Umbilical cord (tissue), 2 donors: Measurements from ENCODE around the gene ADRA2B. TPM values are rescaled to one million over a fixed set of nuclear protein-coding genes. Genes with fewer than 3 reads are reported as not detected.
"Not testable (repeated sequence)": the region's sequence is repeated elsewhere in the genome, so short reads cannot be mapped to it uniquely, and the experiment has no call there.

Experiments
- DNase-seq: peaks from one replicate; pipeline ENCODE4 v3.0.0-alpha.2; 2015; ENCODE audit warnings: low spot score
- total RNA-seq: library from RNA; depleted of rRNA; stranded (reverse); fragments of >200 nt; gene quantifications from one replicate; pipeline ENCODE4 v1.2.3, GENCODE V29; 2014; ENCODE audit warnings: low replicate concordance; ENCODE audit not compliant: insufficient read depth

Gene ADRA2B
- total RNA-seq = 1.9 TPM

DNA sequence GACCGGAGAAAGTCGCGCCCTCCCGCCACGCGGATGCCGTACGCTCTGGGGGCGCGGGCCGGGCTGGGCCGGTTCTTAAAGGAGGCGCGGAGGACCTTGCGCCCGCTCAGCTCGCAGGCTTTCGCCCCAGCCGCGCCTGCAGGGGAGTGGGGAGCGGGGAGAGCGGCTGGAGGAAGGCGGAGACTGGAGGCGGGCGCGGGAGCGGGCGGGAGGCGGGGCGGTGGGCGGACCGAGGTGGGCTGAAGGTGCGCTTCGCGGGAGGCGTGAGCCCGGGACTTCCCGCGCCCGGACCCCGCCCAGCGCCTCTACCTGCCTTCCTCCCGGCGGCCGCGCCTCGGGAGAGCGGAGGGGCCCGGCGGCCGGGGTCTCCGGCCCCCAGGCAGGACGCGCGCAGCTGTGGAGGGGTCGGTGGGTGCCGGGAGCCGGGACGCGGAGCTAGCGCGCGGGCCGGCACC lies at the start of gene ADRA2B:
Gene ADRA2B (minus strand): TSS at position 148 of the 455 bp plus-strand sequence. CDS start 422 bp downstream, outside the sequence.
- DNase-seq = peak; percentile 68

DNA sequence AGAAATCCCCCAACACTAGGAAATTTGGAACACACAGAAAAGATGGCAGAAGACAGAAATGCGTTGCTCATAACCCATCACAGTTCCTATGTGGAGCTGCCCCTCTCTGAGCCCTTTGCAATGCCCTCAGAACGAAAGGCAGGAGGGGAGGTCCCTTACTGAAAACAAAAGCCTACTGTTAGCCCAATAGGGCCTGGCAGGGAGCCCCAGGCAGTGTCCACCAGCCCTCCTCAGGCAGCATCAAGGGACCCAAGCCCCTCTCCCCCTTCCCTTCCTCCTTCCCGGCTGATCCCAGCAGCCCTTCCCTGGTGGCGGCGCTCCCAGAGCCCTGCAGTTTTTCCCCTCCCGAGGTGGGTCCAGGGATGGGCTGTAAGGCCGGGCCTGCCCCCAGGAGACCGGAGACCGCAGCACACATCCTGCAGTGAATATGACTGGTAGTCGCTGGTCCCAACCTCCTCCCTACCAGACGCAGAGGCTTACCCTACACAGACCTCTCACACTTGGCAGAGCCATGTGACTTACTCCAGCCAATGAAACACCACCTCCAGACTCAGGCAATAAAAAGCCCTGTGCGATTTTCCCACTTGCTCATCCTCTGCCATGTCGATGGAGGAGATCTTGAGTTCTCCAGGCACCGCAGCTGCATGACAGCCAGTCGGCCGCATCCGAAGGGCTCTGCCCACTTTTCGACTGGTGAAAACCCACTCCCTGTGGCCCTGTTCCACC lies 48.3 kb upstream of the ADRA2B start:
- no peak for DNase-seq

DNA sequence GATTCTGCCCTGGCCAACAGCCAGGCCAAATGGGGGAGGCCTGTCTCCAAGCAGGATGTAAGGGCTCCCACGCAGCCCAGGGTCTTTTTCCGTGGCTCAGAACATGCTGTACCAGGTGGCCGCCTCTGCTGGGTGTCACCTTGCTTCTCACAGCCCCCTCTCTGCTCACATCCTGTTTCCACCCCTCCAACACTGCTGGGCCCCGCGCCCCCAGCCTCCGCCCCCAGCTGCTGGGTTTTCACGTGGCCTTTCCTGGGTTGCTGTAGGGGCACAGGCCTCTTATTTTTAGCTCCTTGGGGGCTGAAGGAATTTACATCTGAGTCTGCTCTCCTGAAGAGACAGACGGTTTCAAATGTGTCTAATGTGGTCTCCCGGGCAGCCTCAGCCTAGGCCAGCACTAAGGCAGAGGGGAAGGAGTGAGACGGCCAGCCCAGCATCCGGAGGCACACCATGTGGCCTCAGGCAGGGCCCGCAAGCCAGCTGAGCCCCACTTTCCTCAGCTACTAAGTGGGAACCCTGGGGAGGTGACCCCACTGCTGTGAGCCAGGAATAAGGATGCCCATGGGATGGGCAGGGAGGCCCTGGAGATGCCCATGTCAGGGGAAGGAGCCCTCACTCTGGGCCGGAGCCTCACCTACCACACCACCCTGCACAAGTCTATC lies 47.5 kb upstream of the ADRA2B start:
- DNase-seq = no peak

DNA sequence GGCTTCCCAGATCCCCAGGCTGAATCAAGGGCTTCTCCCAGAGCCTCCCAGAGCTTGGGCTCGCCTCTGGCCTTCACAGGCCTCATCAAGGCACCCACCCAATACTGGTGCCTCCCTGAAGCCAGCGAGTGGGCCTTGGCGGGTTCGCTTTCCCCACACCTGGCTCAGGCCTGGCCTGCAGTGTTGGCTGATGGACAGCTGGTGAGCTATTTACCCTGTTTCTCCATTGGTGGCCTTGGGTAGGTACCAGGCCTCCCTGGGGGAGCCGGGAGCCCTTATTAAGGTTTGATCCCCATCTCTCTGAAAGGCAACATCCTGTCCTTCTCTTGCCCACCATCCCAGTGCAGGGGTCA lies 47.0 kb upstream of the ADRA2B start:
- DNase-seq = no peak

DNA sequence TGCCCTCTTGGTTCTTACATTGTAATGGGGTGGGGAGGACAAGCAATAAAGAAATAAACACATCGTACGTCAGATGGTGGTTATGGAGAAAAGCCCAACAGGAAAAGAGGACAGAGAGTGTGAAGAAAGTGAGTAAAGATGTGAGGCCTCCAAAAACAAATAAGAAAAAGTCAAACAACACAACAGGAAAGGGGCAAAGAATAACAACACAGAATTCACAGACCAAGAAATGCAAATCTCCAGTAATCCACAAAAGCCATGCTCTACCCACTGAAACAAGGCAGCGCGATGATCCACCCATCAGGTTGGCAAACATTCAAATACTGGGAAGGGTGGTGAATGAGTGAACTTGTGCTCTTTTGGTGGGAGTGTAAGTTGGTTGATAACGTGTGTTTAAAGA lies 45.5 kb upstream of the ADRA2B start:
- peak; percentile 24 for DNase-seq

DNA sequence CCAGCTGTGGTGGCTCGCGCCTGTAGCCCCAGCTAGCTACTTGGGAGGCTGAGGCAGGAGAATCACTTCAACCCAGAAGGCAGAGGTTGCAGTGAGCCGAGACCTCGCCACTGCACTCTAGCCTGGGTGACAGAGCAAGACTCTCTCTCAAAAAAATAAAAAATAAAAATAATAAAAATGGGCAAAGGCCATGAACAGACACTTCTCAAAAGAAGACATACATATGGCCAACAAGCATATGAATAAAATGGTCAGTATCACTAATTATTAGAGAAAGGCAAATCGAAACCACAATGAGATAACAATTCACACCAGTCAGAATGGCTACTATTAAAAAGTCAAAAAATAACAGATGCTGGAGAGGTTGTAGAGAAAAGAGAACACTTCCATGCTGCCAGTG lies 44.0 kb upstream of the ADRA2B start:
- not testable (repeated sequence) for DNase-seq

DNA sequence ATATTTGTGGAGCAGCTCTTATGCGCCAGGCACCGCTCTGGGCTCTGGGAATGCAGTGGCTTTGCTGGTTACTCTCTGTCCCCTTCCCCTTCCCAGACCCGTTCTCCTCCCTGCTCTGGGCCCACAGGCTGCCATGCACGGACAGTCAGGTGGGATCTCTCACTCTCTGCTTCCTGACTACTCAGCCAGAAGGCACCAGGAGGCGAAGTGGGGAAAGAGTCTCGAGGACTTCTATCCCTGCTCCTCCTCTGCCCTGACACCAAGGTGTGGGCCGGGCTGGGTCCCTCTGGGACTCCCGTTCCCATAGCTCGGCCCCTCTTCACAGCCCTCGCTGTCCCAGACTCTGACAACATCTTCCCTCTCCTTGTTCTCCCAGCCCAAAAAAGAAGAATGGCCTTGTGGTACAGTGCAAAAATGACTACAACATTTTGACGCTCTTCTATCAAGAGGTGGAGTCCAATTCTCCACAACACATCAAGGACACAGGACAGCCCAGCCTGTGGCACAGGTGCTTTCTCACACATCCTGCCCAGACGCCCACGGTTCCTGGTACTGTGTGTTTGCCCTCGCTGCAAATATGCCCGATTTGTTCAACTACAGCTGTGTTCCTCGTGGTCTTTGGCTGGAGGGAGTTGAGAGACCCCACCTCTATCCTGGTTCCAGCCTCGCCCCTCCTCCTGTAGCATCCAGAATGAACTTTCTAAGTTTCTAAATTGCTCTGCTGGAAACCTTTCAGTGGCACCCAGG lies 42.9 kb upstream of the ADRA2B start:
- no peak for DNase-seq

DNA sequence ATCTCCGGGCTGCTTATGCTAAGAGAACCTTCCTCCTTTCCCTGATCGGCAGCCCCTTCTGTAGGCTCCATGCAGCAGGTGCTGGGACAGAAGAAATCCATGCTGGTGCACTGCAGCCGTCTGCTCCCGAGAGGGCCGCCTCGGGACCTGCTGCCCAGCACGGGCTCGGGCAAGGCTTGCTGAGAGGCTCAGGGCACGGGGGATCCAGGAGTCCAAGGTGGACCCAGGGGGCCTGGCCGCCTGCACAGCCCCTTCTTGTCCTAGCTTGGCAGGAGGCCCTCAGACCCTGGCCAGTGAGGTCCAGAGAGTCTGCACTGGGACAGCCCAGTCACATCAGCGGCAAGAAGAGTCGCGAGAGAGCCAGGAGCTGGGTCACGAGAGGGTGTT lies 42.2 kb upstream of the ADRA2B start:
- no peak for DNase-seq

DNA sequence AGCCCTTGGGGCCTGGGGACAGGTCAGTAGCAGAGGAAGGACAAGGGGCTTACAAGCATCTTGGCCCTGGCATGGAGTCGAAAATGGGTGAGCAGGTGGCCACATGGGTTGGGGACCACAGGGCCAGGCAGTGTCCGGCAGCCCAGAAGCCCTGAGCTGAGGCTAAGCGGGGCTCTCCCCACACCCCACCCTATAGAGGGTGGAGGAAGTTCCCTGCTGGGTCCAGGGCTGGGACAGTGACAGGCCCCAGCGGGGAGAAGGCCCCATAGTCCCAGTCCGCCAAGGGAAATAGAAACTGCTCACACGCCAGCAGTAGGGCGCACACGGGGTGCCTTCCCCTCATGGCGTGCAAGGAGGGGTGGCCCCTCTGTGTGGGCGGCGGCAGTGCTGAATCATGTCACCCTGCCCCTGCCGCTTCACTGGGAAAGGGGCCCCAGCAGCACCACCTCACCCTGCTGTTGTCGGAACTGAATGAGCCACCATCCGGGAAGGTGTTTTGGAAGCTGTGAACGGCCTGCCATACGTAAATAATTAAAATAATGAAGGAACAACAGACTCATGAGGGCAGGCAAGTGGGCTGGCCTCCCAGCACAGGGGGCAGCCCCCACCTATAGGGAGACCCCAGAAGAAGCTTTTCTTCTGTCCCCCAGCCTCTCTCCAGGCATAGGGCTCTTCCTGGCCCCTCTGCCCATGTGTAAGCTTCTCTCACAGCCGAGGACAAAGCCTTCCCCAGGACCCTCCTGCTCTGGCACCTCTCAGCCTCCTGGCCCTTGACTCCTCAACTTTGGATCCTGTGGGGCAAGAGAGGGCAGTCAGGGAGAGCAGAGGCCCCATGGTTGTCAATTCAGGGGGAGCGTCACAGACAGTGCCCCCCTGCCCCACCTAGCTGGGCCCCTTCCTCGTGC lies 41.5 kb upstream of the ADRA2B start:
- DNase-seq = no peak

DNA sequence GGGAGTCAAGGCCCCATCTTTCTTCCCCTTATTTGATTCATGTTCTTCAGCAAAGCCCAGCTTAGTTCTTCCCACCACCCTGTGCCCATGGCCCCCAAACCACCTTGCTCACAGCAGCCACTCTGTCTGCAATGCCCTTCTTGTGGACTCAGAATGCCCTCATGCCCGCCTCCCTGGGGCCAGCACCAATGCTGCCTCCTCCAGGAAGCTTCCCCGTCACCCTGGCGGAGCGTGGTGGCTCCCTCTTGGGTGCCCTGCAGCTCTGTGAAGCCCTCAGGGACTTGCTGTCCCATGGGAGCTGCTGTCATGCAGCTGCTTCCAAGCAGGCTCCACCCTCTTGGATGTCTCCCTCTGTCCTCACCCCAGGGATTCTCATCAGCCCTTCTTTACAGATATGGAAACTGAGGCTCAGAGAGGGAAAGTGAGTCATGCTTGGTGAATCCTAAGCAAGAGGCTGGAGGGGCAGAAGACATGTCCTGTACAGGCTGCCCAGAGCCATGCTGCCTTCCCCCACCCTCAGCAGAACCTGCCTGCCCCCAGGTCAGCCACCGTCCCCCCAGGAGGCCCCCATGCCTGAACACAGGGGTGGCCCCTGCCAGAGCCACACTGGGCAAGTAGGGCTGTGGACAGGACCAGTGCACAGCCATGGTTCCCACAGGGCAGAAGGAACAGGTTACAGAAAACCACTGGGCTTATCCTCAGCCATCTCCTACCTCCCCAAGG lies 40.7 kb upstream of the ADRA2B start:
- no peak for DNase-seq

DNA sequence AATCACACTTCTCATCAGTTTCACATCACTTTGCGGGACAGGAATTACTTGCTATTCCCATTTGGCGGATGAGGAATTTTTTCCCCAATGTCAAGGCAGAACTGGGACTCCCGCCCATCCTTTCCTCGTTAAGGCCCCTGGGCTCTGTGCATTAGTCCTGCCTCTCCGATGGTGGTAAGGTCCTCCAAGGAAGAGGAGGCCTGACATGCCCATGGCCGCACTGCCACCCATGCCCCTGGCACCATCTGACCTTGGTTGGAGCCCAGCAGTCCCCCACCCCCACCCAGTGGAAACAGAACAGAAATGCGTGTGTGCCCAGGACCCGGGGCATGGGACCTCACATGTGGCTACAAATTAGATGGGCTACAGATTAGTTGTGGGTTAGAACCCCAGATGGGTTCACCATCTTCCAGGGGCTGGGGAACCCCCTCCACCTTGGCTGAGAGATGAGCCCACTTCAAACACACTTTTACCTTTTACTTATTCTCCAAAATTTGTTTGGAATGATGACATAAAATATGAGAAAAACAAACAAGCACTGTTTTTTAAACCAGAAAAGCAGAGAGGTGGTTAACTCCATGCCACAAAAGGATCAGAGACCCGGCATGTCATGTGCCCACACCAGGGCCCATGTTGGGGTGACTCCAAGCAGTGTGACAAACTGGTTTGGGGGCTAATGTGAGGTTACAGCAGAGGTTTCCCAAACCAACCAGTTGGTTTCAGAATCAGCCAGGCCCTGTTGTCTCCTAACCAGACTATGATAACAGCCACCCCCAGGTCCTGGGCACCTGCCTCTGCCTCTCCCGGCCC lies 39.8 kb upstream of the ADRA2B start:
- DNase-seq = no peak

DNA sequence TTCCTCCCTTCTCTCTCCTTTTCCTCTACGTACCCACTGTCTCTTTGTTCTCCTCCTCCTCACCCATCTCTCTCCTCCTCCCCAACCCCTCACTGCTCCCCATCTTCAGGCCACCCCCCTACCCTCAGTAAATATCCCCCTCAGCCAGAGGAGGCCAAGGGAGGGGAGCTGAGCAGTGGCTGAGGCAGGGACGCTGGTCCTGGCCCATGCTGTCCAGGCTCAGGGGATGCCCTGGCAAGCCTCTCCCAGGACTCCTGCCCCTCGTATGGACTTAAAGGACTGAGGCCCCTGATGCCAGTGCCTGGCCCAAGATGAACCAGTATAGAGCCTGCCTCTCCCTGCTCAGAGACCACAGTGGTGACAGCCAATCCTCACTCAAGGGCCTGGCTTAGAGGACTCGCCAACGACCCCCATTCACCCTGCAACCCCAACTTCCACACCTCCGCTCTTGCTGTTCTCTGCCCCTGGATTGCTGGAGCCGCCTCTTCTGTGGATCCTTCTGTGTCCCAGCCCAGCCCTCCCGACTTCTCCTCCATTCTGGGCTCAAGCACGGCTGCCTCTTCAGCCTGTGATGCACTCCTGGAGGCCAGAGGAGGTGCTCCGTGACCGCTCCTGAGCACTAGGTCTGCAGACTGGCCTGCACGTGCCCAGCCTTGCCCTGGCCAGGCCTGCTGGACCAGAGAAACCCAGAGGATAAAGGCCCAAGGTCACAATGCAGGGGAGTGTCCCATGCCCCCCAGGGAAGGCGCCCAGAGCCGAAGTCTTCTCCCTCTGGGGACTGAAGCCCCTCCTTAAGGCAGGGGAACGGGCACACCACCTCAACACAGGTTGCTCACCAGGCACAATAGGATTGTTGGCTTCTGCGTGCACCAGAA lies 38.4 kb upstream of the ADRA2B start:
- DNase-seq = no peak

DNA sequence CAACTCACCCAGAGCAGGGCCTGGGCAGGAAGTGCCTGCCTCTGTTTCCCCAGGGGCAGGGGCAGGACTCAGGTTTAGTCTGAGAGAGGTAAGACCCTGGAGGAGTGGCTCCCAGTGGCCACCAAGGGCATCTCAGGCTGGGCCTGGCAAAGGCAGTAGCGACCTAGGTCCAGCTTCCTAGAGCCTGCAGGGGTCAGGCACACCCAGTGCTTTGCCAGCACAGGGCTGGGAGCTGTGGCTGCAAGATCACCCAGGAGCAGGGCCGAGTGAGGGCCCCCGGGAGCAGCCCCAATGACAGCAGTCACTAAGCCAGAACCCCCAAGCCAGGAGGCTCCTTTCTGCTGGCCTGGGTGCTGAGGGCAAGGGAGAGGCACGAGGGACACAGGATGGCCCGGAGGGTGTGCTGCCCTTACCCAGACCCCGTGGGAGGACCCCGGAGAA lies 37.6 kb upstream of the ADRA2B start:
- DNase-seq = no peak

DNA sequence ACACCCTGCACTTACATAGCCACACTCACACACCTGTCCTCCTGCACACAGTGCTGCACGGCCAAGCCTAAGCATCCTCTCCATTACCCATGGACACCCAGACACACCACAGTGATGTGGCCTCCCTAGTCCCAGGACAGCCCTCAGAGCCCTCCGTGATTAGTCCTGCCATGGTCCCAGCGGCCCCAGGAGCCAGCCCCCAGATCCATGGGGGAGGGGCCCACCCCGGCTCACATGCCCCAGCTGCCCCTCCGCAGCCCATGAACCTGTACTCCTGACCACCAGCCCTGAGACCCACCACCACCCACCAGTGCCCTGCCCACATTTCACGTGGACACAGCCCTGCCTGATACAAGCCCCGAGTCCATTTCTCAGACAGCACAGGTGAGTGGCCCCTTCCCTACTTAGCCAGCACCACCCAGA lies 36.9 kb upstream of the ADRA2B start:
- DNase-seq = no peak

DNA sequence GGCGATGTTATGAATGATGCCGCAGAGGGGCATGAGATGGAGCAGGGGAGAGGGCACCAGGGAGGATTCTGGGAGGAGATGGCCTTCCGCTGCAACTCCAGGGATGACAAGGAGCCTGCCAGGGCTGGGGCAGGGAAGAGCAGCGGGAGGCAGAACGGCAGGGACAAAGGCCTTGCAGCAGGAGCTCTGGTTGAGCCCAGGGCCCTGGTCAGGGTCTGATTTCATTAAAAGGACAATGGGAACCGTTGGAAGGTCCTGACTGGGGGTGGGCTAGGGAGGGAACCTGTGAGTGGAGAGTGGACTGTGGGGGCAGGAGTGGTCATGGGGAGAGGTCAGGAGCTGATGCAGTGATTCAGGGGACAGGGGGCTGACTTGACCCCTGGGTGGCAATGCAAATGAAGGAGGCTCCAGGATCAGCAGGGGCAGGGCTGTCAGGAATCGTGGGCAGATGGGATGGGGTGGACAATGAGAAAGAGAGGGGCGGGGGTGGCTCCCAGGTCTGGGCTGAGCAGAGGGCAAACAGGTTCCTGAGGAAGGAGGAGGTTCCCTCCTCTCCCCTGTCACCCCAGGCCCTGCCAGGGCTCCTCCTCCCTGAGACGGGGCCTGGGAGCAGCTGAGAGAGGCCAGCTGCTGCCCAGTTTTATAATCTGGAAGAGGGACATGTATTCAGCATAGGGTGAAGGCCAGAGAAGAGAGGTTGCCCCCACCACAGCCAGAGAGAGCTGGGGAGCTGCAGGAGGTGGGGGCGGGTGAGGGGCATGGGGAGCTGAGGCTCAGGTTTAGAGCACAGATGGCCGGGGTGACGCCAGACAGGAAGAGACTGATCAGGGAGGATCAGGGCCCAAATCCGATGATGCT lies 36.2 kb upstream of the ADRA2B start:
- no peak for DNase-seq

DNA sequence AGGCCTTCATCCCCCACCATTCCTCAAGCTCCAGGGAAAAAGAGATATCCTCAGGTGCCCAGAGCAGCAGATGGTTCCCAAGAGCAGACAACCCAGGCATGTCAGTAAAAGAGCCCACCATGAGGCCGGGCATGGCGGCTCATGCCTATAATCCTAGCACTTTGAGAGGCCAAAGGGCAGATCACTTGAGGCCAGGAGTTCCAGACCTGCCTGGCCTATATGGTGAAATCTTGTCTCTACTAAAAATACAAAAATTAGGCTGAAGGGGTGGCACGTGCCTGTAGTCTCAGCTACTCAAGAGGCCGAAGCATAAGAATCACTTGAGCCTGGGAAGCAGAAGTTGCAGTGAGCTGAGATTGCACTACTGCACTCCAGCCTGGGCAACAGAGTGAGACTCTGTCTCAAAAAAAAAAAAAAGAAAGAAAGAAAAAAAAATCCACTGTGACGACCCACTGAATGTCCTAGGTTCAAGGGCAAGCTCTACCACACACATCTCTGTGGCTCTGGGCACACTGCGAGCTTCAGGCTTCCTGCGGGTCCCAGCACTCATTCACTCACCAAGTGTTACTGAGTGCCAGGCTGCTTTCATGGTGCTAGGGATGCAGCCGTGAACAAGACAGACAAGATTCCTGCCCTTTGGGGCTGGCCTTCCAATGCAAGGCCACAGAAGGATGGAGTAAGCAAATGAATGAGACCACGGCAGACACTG lies 35.4 kb upstream of the ADRA2B start:
- no peak for DNase-seq
